HG03439 (cell line): ENCODE measurements around the gene SLPI.

Experiments used
- ATAC-seq: cut with Tn5 transposase; IDR thresholded peaks from one replicate; pipeline ENCODE4 v1.9.1; 2021; ENCODE audit warnings: mild to moderate bottlenecking, moderate library complexity; ENCODE audit not compliant: unreplicated experiment

The SLPI gene

GRCh38 chr20:45218636-45219035 lies 35.7 kb downstream of the SLPI start:
- ATAC-seq, result no peak

GRCh38 chr20:45218124-45218523 lies 36.2 kb downstream of the SLPI start:
- no peak for ATAC-seq

DNA sequence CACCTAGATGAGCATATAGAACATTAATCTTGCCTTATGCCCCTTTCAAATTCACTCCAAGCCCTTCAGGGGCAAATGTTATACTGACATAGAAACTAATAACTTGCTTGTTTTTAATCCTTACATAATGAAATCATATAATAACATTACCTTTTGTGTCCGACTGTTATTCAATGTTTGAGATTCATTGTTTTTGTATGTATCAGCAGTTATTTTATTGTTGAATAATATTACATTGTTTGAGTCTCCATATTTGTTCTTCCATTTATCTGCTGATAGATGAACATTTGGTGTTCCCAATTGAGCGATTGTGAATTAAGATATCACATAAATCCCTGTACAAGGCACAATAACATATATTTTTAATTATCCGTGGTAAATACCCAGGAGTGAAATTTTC lies 41.5 kb downstream of the SLPI start:
- no peak for ATAC-seq

DNA sequence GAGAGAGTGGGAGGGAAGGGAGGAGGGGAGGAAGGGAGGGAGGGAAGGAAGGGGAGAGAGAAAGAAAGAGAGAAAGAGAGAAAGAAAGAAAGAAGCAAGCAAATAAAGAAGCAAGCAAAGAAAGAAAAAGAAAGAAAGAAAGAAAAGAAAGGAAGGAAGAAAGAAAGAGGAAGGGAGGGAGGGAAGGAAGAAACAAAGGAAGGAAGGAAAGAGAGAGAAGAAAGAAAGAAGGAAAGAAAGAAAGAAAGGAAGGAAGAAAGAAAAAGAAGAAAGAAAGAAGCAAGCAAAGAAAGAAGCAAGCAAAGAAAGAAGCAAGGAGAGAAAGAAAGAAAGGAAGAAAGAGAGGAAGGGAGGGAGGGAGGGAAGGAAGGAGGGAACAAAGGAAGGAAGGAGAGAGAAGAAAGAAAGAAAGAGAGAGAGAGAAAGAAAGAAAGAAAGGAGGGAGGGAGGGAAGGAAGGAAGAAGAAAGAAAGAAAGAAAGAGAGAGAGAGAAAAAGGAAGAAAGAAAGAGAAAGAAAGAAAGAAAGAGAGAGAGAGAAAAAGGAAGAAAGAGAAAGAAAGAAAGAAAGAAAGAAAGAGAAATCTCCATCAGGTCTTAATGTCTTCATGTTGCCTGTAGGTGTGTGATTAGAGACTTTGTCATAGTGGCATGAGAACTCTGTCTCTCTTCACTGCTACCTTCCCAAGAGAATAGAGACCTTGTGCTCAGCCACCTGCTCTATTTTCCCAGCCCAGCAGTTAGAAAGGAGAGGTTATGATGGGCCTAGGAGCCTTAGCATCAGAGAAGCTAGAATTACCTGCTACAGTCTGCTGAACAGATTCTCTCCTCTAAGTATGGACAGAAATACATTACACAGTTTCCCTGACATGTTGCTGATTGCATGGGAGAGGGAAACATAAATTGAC lies 42.5 kb downstream of the SLPI start:
- ATAC-seq, result no peak

DNA sequence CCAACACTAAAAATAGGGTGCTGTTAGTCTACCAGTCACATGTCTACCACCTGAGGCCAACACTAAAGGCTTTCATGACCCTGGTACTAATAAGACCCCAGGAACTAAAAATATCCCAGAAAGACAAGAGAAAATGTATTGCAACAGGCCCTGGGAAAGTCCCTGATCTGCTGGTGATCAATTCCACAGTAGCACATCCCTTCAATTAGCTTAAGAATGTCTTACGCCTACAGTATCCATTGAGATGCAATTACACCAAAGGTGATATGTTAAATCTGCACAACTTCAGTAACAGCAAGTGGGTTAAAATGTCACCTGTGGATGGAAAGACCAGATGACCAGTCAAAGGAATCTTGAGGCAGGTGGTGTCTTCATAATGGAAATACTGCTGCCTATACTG lies 44.4 kb downstream of the SLPI start:
- ATAC-seq, result no peak

DNA sequence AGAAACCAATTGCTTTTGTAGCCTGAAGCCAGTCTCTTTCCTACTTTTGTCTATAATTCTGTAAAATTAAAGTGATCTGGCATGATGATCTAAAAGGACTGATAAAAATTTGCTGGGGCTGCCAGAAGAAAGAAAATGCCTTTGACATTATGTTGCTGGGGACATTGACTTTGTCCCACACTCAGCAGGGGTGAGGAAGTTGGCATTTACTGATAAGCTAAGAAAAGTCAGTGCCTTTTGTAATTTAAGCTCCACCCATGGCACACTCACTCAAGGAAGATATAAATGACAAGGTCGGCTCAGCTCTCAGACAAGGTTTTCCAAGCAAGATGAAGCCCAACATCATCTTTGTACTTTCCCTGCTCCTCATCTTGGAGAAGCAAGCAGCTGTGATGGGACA lies 47.6 kb downstream of the SLPI start, which contains the start of gene SEMG1:
Gene SEMG1, plus strand, starts transcription at position 309 of the 400 bp plus-strand sequence. Its CDS starts 21 bp downstream, at position 330.
- ATAC-seq, result no peak
